Measurements from ENCODE around the gene JUN.

JUN gene

DNA sequence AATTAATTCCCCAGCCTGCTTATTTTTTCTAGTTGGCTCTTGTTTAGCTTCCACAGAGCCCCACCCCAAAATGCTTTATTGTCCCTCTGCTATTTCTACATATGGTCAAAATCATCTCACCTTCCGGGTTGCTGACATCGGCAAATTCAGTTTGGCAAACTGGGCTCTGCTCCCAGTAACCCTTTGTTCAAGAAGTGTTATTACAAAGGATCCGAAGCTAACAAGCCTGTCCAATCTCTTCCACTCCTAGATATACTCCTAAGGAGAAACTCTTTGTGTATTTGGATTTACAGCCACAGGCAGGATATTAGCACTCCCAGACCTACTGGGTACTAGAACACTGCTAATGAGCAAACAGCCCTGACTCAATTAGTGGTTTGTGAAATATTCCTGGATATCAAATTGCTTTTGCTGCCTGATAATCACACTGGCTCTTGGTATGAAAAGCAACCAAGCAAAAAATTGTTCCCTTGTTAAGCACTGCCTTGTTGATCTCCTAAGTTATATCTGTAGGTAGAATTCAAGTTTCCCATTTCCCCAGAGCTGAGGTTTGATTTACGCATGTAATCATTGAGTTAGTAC lies 4.0 kb downstream of the JUN start (continued):
- TF ChIP-seq ZNF391 (tag by site-specific recombination; IDR thresholded peaks at IDR 0.05; ENCODE audit: borderline replicate concordance, low read depth) (peak; percentile 88; the same call in 1 of the 2 replicates), ZNF558 (tag by site-specific recombination; IDR thresholded peaks at IDR 0.05) (no peak), ZNF133 (tag by site-specific recombination; IDR thresholded peaks at IDR 0.05) (no peak), SCRT2 (tag by site-specific recombination; IDR thresholded peaks at IDR 0.05) (peak; percentile 90), ZNF610 (tag by site-specific recombination; IDR thresholded peaks at IDR 0.05; ENCODE audit: borderline replicate concordance) (peak; percentile 65; the same call in 1 of the 2 replicates), FEZF1 (tag by site-specific recombination; IDR thresholded peaks at IDR 0.05) (peak; percentile 98), OVOL3 (tag by site-specific recombination; IDR thresholded peaks at IDR 0.05) (peak; percentile 95), ZNF548 (tag by site-specific recombination; IDR thresholded peaks at IDR 0.05) (no peak), ZNF157 (tag by site-specific recombination; IDR thresholded peaks at IDR 0.05) (no peak), KLF1 (tag by site-specific recombination; IDR thresholded peaks at IDR 0.05) (peak; percentile 46; the same call in 1 of the 2 replicates), ZNF514 (tag by site-specific recombination; IDR thresholded peaks at IDR 0.05) (no peak), KLF16 (tag by site-specific recombination; IDR thresholded peaks at IDR 0.05) (no peak), ZNF777 (tag by site-specific recombination; IDR thresholded peaks at IDR 0.05; ENCODE audit: borderline replicate concordance) (no peak), INSM2 (tag by site-specific recombination; IDR thresholded peaks at IDR 0.05) (peak; percentile 98), ZNF211 (tag by site-specific recombination; IDR thresholded peaks at IDR 0.05; ENCODE audit: low read depth) (no peak), ZNF274 (IDR thresholded peaks at IDR 0.05; ENCODE audit: low read length) (no peak), ZNF274 (tag by site-specific recombination; IDR thresholded peaks at IDR 0.05; ENCODE audit: borderline replicate concordance) (no peak), ZNF223 (tag by site-specific recombination; IDR thresholded peaks at IDR 0.05) (no peak), ZNF24 (tag by site-specific recombination; IDR thresholded peaks at IDR 0.05) (peak; percentile 95), ZNF404 (tag by site-specific recombination; IDR thresholded peaks at IDR 0.05) (no peak), ZNF585B (tag by site-specific recombination; IDR thresholded peaks at IDR 0.05) (no peak), ZNF433 (tag by site-specific recombination; IDR thresholded peaks at IDR 0.05; ENCODE audit: low read depth) (no peak), ZNF132 (tag by site-specific recombination; IDR thresholded peaks at IDR 0.05; ENCODE audit: borderline replicate concordance) (no peak), WT1 (tag by site-specific recombination; IDR thresholded peaks at IDR 0.05) (peak; percentile 99), ZNF776 (tag by site-specific recombination; IDR thresholded peaks at IDR 0.05; ENCODE audit: borderline replicate concordance) (no peak), ZNF354C (tag by site-specific recombination; IDR thresholded peaks at IDR 0.05; ENCODE audit: borderline replicate concordance, low read depth) (no peak), ZNF843 (tag by site-specific recombination; IDR thresholded peaks at IDR 0.05) (peak; percentile 96), ZBTB7A (tag by site-specific recombination; IDR thresholded peaks at IDR 0.05; ENCODE audit: low read depth) (no peak), ZNF138 (tag by site-specific recombination; IDR thresholded peaks at IDR 0.05; ENCODE audit: borderline replicate concordance) (no peak), ZNF394 (tag by site-specific recombination; IDR thresholded peaks at IDR 0.05; ENCODE audit: borderline replicate concordance) (peak; percentile 70; the same call in 1 of the 2 replicates), ZNF561 (tag by site-specific recombination; IDR thresholded peaks at IDR 0.05; ENCODE audit: borderline replicate concordance) (peak; percentile 85)
- TF ChIP-seq, protein P1, sequence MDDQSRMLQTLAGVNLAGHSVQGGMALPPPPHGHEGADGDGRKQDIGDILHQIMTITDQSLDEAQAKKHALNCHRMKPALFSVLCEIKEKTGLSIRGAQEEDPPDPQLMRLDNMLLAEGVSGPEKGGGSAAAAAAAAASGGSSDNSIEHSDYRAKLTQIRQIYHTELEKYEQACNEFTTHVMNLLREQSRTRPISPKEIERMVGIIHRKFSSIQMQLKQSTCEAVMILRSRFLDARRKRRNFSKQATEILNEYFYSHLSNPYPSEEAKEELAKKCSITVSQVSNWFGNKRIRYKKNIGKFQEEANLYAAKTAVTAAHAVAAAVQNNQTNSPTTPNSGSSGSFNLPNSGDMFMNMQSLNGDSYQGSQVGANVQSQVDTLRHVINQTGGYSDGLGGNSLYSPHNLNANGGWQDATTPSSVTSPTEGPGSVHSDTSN (CRISPR knock-in tag; IDR thresholded peaks at IDR 0.05) = no peak
- TF ChIP-seq, protein P2, sequence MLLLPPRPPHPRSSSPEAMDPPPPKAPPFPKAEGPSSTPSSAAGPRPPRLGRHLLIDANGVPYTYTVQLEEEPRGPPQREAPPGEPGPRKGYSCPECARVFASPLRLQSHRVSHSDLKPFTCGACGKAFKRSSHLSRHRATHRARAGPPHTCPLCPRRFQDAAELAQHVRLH (tag by site-specific recombination; IDR thresholded peaks at IDR 0.05) = peak; percentile 28
- TF ChIP-seq, protein P3, sequence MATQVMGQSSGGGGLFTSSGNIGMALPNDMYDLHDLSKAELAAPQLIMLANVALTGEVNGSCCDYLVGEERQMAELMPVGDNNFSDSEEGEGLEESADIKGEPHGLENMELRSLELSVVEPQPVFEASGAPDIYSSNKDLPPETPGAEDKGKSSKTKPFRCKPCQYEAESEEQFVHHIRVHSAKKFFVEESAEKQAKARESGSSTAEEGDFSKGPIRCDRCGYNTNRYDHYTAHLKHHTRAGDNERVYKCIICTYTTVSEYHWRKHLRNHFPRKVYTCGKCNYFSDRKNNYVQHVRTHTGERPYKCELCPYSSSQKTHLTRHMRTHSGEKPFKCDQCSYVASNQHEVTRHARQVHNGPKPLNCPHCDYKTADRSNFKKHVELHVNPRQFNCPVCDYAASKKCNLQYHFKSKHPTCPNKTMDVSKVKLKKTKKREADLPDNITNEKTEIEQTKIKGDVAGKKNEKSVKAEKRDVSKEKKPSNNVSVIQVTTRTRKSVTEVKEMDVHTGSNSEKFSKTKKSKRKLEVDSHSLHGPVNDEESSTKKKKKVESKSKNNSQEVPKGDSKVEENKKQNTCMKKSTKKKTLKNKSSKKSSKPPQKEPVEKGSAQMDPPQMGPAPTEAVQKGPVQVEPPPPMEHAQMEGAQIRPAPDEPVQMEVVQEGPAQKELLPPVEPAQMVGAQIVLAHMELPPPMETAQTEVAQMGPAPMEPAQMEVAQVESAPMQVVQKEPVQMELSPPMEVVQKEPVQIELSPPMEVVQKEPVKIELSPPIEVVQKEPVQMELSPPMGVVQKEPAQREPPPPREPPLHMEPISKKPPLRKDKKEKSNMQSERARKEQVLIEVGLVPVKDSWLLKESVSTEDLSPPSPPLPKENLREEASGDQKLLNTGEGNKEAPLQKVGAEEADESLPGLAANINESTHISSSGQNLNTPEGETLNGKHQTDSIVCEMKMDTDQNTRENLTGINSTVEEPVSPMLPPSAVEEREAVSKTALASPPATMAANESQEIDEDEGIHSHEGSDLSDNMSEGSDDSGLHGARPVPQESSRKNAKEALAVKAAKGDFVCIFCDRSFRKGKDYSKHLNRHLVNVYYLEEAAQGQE (tag by site-specific recombination; IDR thresholded peaks at IDR 0.05) = no peak
- TF ChIP-seq, protein P4, sequence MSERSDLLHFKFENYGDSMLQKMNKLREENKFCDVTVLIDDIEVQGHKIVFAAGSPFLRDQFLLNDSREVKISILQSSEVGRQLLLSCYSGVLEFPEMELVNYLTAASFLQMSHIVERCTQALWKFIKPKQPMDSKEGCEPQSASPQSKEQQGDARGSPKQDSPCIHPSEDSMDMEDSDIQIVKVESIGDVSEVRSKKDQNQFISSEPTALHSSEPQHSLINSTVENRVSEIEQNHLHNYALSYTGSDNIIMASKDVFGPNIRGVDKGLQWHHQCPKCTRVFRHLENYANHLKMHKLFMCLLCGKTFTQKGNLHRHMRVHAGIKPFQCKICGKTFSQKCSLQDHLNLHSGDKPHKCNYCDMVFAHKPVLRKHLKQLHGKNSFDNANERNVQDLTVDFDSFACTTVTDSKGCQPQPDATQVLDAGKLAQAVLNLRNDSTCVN (tag by site-specific recombination; optimal IDR thresholded peaks at IDR 0.05) = no peak
